Measurements from ENCODE around the gene BRMS1.

The BRMS1 gene

GRCh38 chr11:66302656-66303055 is 42.2 kb downstream of the BRMS1 start:
- DNase-seq (ENCODE audit: low spot score), result no peak

- no peak for DNase-seq (ENCODE audit: low spot score)
Observed at GRCh38 chr11:66299186-66299585, 45.7 kb downstream of the BRMS1 start.

GRCh38 chr11:66297610-66298009 is 47.3 kb downstream of the BRMS1 start:
- no peak for DNase-seq (ENCODE audit: low spot score)

GRCh38 chr11:66294626-66295620 is 50.0 kb downstream of the BRMS1 start:
- DNase-seq (ENCODE audit: low spot score), result no peak

GRCh38 chr11:66293777-66294625 is 50.9 kb downstream of the BRMS1 start:
- no peak for DNase-seq (ENCODE audit: low spot score)

GRCh38 chr11:66293352-66293751 is 51.6 kb downstream of the BRMS1 start:
- no peak for DNase-seq (ENCODE audit: low spot score)

GRCh38 chr11:66292543-66293332 is 52.2 kb downstream of the BRMS1 start:
- no peak for DNase-seq (ENCODE audit: low spot score)

GRCh38 chr11:66291706-66292542 is 53.0 kb downstream of the BRMS1 start, which contains the start of gene TMEM151A:
Gene TMEM151A (plus strand): TSS chr11:66291894. CDS start chr11:66292014, 120 bp downstream.
- no peak for DNase-seq (ENCODE audit: low spot score)

- DNase-seq (ENCODE audit: low spot score), result no peak
Observed at GRCh38 chr11:66291303-66291705, 53.6 kb downstream of the BRMS1 start.

GRCh38 chr11:66290330-66290621 is 54.6 kb downstream of the BRMS1 start:
- no peak for DNase-seq (ENCODE audit: low spot score)

GRCh38 chr11:66289548-66290329 is 55.2 kb downstream of the BRMS1 start:
- DNase-seq (ENCODE audit: low spot score), result peak; percentile 77

- peak; percentile 99 for DNase-seq (ENCODE audit: low spot score)
Observed at GRCh38 chr11:66288671-66289547, 56.0 kb downstream of the BRMS1 start, which contains the start of gene YIF1A. Gene YIF1A (minus strand): TSS chr11:66289143. CDS start chr11:66288985, 158 bp downstream.

- no peak for DNase-seq (ENCODE audit: low spot score)
Observed at GRCh38 chr11:66287889-66288670, 56.8 kb downstream of the BRMS1 start.
